ENCODE measurements around the gene FOXP1. TPM values are rescaled to one million over a fixed set of nuclear protein-coding genes. Genes with fewer than 3 reads are reported as not detected.

Gene FOXP1
- total RNA-seq, 1 donor = 195 TPM

DNA sequence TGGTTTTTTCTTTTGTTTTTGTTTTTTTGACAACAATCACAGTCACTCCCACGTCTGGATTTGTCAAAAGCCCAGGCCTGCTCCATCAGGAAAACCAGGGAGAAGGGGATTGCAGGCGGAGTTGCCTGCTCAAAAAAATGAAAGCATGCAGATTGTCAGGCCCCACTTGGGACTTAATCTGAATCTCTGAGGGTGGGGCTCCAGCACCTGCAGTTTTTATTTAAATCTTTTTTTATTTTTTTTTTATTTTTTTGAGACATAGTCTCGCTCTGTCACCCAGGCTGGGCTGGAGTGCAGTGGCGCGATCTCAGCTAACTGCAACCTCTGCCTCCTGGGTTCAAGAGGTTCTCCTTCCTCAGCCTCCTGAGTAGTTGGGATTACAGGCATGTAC lies 140.9 kb downstream of the FOXP1 start:
- no peak overlapping the region for H3K27ac ChIP-seq (ENCODE audit: low read depth, low read length)
- no peaks in the 10 kb centered on the region for H4K20me1 ChIP-seq (ENCODE audit: insufficient read depth, low read length)
- peaks cover 12% of the 10 kb centered on the region for H3K4me1 ChIP-seq (ENCODE audit: insufficient read depth, low read length)
- H3K36me3 ChIP-seq (ENCODE audit: insufficient read depth, low read length) = no peaks in the 10 kb centered on the region
- TF ChIP-seq, protein P1, sequence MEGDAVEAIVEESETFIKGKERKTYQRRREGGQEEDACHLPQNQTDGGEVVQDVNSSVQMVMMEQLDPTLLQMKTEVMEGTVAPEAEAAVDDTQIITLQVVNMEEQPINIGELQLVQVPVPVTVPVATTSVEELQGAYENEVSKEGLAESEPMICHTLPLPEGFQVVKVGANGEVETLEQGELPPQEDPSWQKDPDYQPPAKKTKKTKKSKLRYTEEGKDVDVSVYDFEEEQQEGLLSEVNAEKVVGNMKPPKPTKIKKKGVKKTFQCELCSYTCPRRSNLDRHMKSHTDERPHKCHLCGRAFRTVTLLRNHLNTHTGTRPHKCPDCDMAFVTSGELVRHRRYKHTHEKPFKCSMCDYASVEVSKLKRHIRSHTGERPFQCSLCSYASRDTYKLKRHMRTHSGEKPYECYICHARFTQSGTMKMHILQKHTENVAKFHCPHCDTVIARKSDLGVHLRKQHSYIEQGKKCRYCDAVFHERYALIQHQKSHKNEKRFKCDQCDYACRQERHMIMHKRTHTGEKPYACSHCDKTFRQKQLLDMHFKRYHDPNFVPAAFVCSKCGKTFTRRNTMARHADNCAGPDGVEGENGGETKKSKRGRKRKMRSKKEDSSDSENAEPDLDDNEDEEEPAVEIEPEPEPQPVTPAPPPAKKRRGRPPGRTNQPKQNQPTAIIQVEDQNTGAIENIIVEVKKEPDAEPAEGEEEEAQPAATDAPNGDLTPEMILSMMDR (IDR thresholded peaks at IDR 0.05; ENCODE audit: extremely low read depth, low read depth, low read length) = no peak
- H3K27me3 ChIP-seq (ENCODE audit: insufficient read depth, low read length) = no peaks in the 10 kb centered on the region
- peaks cover 79% of the 10 kb centered on the region for H3K79me2 ChIP-seq (ENCODE audit: insufficient read depth, low read length)
- H3K4me2 ChIP-seq (ENCODE audit: insufficient read depth, low read length) = no peak overlapping the region
- no peak overlapping the region for H3K4me3 ChIP-seq (ENCODE audit: insufficient read depth, low read length)
- H2AFZ ChIP-seq (ENCODE audit: low read length) = no peak overlapping the region
- H3K9me3 ChIP-seq (ENCODE audit: low read depth, low read length) = no peaks in the 10 kb centered on the region
- no peak for DNase-seq (ENCODE audit: insufficient read length, low spot score, missing footprints)

DNA sequence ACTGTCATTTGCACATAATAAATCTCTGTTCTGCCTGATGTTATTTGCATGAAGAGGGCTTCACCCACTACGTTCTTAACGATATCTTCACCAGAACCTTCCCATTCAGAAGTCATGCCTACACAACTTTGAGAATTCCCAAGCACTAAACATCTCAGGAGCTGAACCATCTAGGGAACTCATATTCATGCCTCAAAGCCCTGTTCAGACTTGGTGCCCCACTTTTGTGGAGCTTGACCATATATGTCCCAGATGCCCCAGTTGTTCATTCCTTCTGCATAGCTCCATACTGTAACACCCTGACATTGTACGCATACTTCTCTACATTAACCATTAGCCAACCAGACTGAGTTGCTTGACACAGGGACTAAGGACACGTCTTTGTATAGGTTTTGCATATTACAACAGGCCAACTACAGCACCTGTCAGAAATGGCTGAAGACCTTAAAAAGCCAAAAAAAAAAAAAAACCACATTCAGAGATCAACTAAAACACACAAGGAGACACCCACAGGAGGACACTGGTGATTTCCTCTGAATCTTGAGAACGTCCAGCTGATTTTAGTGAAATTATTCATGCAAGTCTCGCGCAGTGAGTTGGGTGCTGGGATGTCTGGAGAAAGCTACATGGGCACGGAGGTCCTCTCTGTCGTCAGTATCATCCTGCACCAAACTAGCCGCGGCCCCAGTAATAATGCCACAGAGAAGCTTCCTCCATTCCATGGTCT lies 141.4 kb downstream of the FOXP1 start:
- Histone ChIP-seq H3K4me2 (ENCODE audit: insufficient read depth, low read length) (no peak overlapping the region), H3K27me3 (ENCODE audit: insufficient read depth, low read length) (no peaks in the 10 kb centered on the region), H4K20me1 (ENCODE audit: insufficient read depth, low read length) (no peaks in the 10 kb centered on the region), H3K4me1 (ENCODE audit: insufficient read depth, low read length) (peaks cover 12% of the 10 kb centered on the region), H3K4me3 (ENCODE audit: insufficient read depth, low read length) (no peak overlapping the region), H3K9me3 (ENCODE audit: low read depth, low read length) (no peaks in the 10 kb centered on the region), H3K27ac (ENCODE audit: low read depth, low read length) (no peak overlapping the region), H2AFZ (ENCODE audit: low read length) (no peak overlapping the region), H3K79me2 (ENCODE audit: insufficient read depth, low read length) (peaks cover 80% of the 10 kb centered on the region), H3K36me3 (ENCODE audit: insufficient read depth, low read length) (no peaks in the 10 kb centered on the region)
- no peak for DNase-seq (ENCODE audit: insufficient read length, low spot score, missing footprints)
- TF ChIP-seq, protein P1 (IDR thresholded peaks at IDR 0.05; ENCODE audit: extremely low read depth, low read depth, low read length) = no peak

DNA sequence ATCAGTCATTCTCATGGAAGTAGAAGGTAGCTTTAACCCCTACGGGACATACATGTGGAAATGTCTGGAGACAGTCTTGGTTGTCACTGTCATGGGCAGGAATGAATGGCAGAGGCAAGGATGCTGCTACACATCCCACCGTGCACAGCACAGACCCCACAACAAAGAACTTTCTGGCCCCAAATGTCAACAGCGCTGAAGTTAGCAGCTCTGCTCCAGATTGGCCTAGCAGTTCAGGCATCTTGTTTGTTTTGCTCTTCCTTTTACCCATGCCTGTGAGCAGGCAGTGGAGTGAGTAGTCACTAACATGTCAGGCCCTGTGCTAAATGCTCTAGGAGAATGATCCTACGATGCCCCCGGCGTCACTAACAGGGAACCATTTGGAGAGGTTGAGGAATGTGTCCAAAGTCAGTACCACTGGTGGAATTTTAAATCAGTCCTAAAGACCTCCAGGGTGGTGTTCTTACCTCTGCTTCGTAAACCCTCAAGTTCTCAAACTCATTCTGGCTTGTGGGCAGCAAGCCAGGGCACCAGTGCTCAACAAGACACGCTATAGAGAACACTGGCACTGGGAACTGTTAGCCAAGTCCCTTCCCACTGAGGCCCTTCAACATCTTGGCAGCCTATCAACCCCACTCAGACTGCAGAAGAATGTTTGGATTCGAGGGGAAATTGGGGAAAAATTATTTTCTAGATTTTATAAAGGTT lies 142.2 kb downstream of the FOXP1 start:
- peaks cover 75% of the 10 kb centered on the region for H3K79me2 ChIP-seq (ENCODE audit: insufficient read depth, low read length)
- no peaks in the 10 kb centered on the region for H3K36me3 ChIP-seq (ENCODE audit: insufficient read depth, low read length)
- H3K4me3 ChIP-seq (ENCODE audit: insufficient read depth, low read length) = no peak overlapping the region
- H3K27ac ChIP-seq (ENCODE audit: low read depth, low read length) = no peak overlapping the region
- H4K20me1 ChIP-seq (ENCODE audit: insufficient read depth, low read length) = no peaks in the 10 kb centered on the region
- no peak overlapping the region for H2AFZ ChIP-seq (ENCODE audit: low read length)
- H3K9me3 ChIP-seq (ENCODE audit: low read depth, low read length) = no peaks in the 10 kb centered on the region
- no peaks in the 10 kb centered on the region for H3K27me3 ChIP-seq (ENCODE audit: insufficient read depth, low read length)
- peaks cover 19% of the 10 kb centered on the region for H3K4me1 ChIP-seq (ENCODE audit: insufficient read depth, low read length)
- H3K4me2 ChIP-seq (ENCODE audit: insufficient read depth, low read length) = no peak overlapping the region
- DNase-seq (ENCODE audit: insufficient read length, low spot score, missing footprints) = no peak
- TF ChIP-seq, protein P1 (IDR thresholded peaks at IDR 0.05; ENCODE audit: extremely low read depth, low read depth, low read length) = no peak

DNA sequence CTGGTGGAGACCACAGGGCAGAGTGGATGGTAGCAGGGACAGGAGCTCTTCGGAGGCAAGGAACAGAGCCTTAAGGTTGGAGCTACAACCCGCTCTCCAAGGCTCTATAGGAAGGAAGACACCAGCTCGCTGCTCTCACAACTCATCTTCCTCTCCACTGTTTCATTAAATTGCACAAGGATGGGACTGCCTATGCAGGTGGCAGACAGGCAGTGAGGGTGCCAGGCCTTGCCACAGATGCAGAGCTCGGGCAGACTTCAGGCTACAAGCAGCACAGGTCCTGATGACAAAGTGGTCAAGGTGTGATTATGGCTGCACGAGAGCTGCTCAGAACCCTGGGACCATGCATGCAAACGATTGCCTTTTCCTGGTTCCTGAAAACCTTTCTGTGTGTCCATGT lies 144.6 kb downstream of the FOXP1 start:
- Histone ChIP-seq H3K9me3 (ENCODE audit: low read depth, low read length) (no peaks in the 10 kb centered on the region), H3K4me3 (ENCODE audit: insufficient read depth, low read length) (no peak overlapping the region), H3K4me2 (ENCODE audit: insufficient read depth, low read length) (no peak overlapping the region), H3K4me1 (ENCODE audit: insufficient read depth, low read length) (peaks cover 14% of the 10 kb centered on the region), H3K27ac (ENCODE audit: low read depth, low read length) (no peak overlapping the region), H3K27me3 (ENCODE audit: insufficient read depth, low read length) (no peaks in the 10 kb centered on the region), H4K20me1 (ENCODE audit: insufficient read depth, low read length) (no peaks in the 10 kb centered on the region), H3K79me2 (ENCODE audit: insufficient read depth, low read length) (peaks cover 67% of the 10 kb centered on the region), H2AFZ (ENCODE audit: low read length) (no peak overlapping the region), H3K36me3 (ENCODE audit: insufficient read depth, low read length) (no peaks in the 10 kb centered on the region)
- no peak for DNase-seq (ENCODE audit: insufficient read length, low spot score, missing footprints)
- TF ChIP-seq, protein P1 (IDR thresholded peaks at IDR 0.05; ENCODE audit: extremely low read depth, low read depth, low read length) = no peak
